ENCODE data around the gene PARP1.
A peak's percentile ranks its signal among the peaks of the same experiment; 100 is the strongest.
"Not testable (repeated sequence)": the region's sequence is repeated elsewhere in the genome, so short reads cannot be mapped to it uniquely, and the experiment has no call there.

The PARP1 gene

GRCh38 chr1:226428791-226429461 lies 21.0 kb upstream of the PARP1 start:
- peak; percentile 99 for DNase-seq

DNA sequence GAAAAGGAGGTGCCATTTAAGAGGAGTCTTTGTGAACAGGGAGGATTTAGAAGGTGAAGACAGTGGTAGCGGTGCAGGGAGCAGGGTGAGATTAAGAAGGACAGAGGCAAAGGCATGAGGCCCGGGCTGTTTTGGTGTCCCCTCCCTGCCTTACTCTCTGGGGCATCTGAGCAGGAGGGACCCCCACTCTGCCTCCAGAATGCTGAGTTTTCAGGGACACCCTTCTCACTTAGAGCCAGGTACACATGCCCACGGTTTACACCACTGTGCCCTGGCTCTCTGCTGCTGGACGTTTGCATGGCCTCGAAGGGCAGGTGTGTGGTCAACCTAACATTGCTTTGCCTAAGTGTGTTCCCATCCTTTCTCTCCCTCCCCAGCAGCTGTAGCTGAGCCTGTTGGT lies 20.5 kb upstream of the PARP1 start:
- DNase-seq = no peak

DNA sequence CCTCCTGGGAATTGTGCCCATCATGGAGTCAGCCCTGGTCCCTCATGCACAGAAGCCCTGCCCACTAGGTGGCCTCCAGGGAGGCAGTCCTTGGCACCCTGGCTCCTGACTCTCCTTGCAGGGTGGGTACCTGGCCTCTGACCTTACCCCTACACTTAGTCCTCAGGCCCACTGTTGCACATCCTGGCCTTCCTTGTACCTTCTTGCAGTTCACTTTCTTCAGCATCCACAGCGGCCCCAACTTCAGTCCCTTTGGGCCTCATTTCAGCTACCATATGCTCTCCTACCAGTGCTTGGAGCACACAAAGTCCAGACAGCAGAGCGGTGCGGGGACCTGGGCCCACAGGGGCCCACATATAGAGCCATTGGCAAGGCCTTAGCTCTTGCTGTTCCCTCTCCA lies 19.2 kb upstream of the PARP1 start:
- DNase-seq = no peak

DNA sequence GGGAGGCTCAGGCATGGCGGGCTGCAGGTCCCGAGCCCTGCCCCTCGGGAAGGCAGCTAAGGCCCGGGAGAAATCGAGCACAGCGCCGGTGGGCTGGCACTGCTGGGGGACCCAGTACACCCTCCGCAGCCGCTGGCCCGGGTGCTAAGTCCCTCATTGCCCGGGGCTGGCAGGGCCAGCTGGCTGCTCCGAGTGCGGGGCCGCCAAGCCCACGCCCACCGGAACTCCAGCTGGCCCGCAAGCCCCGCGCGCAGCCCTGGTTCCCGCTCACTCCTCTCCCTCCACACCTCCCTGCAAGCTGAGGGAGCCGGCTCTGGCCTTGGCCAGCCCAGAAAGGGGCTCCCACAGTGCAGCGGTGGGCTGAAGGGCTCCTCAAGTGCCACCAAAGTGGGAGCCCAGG lies 18.5 kb upstream of the PARP1 start:
- not testable (repeated sequence) for DNase-seq

- DNase-seq = peak; percentile 30
Observed at GRCh38 chr1:226425431-226426031, 17.6 kb upstream of the PARP1 start.

- DNase-seq = no peak
Observed at GRCh38 chr1:226425004-226425378, 17.1 kb upstream of the PARP1 start.

DNA sequence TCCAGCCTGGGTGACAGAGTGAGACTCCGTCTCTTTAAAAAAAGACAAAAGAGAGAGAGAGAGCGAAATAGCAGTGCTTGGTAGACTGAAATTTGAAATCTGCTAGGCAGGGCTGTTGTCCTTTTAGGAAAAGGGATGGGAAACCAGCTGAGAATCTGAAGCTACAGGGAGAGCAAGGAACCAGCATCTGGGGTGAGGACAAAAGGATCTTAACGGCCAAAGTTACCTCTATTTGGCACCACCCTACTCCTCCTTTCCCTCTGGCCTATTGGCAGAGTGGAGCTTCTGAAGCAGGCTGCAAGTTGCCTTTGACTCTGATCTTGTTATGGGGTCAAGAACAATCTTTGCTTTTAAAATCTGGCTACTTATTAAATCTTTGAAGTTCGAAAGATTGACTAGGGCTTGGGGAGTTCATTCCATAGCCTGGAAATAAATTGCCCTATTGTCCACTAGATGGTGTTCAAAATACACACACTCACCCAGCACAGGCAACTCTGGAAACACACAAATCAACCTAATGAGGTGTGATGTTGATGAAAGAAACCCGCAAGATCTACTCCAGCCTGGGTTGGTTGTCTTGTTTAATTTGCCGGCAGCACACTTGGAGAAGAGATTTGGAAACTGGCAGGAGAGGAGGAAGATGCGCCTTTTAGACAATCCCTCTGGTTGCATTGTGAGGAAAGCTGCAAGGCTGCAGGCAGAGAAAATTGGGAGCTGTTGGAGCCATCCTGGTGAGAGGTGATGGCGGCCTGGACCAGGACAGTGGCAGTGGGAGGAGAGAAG lies 16.5 kb upstream of the PARP1 start:
- peak; percentile 45 for DNase-seq

DNA sequence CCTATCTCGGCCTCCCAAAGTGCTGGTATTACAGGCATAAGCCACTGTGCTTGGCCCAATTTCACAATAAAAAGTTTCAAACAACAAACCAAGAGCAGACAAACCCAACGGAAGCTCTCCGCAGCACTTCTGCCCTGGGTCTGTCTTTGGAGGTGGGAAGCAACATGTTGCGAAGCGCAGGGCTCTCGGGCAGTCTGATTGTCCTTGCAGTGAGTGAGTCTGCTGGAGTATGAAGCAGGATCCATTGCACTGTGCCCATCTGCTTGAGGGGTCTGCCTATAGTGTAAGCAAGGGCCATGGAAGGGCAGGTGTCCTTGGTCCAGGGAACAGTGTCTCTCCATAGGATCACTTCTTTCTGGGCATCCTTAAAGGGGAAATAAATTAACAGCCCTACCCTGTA lies 14.6 kb upstream of the PARP1 start:
- no peak for DNase-seq

DNA sequence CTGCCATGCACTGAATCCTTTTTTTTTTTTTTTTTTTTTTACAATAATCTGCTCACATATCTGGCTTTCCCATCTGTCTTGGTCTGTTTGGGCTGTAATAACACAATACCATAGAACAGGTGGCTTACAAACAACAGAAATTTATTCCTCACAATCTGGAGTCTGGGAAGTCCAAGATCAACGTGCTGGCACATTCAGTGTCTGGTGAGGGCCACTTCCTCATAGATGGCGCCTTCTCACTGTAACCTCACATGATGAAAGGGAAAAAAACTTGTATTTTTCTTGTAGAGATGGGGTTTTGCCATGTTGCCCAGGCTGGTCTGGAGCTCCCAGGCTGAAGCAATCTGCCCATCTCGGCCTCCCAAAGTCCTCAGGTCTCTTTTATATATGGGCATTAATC lies 13.0 kb upstream of the PARP1 start:
- no peak for DNase-seq

DNA sequence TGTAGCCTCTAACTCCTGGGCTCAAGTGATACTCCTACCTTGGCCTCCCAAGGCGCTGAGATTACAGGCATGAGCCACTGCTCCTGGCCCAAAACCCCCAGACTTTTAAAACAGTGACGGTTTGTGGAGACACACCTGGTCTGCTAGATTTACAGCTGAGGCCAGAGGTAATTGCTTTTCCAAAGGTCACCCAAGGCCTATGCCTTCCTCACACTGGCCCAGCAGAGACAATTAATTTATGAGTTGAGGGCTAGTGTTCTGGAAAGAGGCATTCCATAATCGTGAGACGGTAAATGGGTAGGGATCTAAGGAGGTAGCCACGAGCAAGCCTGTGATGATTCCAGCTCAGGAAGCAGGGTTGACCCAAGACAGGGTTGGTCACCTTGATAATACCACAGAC lies 12.4 kb upstream of the PARP1 start:
- DNase-seq = no peak

DNA sequence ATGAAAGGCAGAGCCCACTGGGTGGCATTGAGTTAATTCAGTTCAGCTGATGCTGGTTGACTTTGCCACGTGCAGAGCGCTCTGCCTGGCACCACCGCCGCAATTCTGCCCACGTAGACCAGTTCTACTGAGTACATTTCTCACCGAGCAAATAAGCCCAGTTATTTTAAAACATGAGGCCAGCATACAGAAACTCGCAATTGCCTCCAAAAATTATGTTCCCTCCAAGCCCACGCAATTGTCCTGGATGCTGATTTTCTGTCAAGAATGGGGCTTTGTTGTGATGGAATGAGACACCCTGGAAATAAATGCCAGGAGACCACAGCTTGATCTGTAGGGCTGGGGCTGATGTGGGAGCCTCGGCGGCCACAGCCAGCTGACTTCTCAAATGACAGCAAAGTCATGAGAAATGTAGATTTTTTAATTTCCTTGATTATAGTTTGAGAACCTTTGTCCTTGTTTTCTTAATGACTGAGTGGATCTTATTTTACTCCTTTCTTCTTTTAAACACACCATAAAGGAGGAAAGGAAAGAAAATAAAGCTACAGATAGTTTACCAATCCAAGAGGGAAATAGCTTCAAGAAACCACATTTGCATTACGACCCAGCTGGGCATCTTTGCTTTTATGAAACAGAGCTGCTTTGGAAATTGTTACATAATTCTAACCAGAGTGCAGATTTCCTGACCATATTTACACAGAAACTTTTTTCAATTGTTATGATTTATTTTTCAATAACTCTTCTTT lies 11.6 kb upstream of the PARP1 start:
- DNase-seq = no peak

GRCh38 chr1:226417830-226418546 lies 10.1 kb upstream of the PARP1 start:
- no peak for DNase-seq

GRCh38 chr1:226417350-226417749 lies 9.5 kb upstream of the PARP1 start:
- DNase-seq = no peak

DNA sequence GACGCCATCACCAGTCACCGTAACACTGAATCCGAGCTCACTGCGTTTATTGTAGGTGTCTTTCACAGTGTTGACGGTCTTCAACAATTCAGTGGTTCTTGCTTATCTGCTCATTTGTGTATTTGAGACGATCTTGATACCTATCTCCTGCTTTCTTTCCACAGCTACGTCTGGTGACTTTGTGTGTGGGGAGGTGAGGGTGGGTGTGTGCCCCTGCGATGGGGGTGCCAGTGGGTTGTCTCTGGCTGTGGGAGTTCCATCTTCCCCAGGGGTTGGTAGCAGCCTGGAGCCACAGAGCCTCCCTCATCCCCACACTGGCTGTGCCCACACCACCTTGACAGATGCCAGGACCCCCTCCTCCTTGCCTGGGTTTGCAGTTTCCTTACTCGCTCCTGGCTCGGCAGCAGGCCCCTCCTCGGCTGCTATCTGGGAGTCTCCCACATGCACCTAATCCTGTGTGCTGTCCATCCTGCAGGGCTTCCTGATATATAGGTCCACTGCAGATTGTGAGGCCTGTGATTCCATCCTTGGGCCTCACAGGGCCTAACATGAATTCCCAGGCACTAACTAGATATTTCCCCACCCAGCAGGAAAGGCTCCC lies 6.3 kb upstream of the PARP1 start:
- no peak for DNase-seq

- no peak for DNase-seq
Observed at GRCh38 chr1:226411619-226412018, 3.7 kb upstream of the PARP1 start.

DNA sequence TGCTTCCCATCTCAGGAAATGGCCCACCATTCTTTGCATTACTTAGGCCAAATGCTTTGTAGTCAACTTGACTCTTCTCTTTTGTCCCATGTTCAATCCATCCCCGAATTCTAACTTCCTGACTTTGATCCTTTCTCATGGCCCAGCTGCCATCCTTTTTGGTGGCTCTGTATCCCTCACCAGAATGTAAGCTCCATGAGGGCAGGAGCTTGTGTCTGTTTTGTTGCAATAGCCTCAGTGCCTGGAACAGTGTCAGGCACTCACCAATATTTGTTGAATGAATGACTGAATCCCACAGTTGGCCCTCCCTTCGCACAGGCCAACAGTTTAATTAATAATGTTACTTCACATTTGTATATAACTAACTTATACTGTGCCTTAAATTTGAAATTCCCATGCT lies 3.1 kb upstream of the PARP1 start:
- DNase-seq = no peak

DNA sequence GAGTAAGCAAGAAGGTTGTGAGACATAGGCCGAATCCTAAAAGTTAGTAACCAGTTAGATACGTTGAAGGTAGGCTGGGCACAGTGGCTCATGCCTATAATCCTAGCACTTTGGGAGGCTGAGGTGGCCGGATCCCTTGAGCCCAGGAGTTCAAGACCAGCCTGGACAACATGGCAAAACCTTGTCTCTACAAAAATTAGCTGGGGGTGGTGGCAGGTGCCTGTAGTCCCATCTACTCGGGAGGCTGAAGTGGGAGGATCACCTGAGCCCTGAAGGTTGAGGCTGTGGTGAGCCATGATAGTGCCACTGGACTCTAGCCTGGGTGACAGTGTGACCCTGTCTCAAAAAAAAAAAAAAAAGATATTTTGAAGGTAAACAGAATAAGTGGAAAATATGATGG lies 1.5 kb upstream of the PARP1 start:
- no peak for DNase-seq

DNA sequence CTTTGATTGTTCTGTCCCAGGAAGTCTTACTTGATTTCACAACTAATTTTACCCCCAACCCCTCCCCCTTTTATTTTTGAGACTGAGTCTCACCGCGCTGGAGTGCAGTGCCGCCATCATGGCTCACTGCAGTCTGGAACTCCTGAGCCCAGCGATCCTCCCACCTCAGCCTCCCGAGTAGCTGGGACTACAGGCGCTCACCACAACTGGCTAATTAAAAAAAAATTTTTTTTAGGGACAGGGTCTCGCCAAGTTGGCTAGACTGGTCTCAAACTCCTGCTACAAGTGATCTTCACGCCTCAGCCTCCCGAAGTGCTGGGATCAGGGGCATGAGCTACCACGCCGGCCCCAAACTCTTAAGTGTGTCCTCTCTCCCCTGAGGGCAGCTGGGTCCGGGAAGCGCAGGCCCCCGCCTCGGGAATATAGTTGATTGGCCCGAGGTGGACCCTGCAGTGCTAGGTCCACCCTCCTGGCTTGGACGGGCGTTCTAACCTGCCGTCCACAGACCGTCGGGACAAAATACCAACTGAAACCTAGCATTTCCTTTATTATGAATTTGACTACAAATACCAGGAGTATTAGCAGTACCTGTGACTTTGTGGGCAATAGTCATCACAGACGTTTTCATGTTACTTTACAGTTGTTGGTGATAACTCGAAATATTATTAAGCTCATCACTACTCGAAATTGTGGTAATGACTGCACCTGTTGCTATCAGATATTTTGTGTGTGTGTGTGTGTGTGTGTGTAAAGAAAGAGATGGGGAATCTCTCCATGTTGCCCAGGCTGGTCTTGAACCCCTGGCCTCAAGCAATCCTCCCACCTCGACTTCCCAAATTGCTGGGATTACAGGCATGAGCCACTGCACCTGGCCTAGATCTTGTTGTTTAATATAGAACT lies 642 bp upstream of the PARP1 start:
- DNase-seq = no peak

- DNase-seq = no peak
Observed at GRCh38 chr1:226407199-226407496, 745 bp downstream of the PARP1 start.

DNA sequence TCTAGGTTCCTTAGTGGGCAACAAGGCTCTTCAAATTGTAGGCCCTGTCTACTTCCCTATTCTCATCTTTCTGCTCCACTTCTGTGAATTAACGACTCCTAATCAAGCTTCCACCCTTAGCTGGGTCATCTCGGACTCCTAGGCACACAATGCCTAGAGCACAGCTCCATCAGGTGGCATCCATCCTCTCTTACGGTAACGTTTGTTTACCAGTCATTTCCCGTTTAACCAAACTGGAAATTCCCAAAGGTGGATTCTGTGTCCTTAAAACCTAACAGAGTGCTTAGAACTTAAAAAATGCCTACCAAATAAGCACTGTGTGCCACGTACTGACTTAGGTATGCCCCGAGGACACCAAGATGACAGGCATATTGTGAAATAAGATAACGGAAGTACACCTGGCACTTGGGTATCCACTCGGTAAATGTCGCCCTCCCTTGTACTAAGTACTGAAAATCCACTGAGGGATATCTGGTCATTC lies 1.5 kb downstream of the PARP1 start:
- peak; percentile 20 for DNase-seq

DNA sequence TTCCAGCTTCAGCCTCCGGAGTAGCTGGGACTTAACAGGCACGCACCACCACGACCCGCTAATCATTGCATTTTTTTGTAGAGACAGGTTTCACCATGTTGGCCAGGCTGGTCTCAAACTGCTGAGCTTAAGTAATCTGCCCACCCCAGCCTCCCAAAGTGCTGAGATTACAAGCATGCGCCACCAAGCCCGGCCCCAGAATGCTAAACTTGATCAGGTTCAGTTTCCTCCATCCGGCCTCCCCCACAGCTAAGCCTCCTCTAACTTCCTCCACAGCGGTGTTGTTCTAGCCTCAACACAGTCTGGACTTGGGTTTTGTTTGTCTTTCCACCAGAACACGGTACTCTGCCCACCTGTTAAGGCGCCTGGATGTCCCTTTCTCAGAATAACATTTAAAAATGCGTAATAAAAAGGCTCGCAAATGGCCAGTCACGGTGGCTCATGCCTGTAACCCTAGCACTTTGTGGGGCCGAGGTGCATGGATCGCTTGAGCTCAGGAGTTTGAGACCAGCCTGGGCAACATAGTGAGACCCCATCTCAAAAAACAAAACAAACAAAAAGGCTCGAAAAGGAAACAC lies 2.4 kb downstream of the PARP1 start:
- DNase-seq = no peak

Data from DMS79 (cell line).